GM19324 (cell line): ENCODE measurements around the gene MRPL39.

Experiments used
- ATAC-seq: cut with Tn5 transposase; IDR thresholded peaks from one replicate; pipeline ENCODE4 v1.9.1; 2021; ENCODE audit warnings: mild to moderate bottlenecking, moderate library complexity; ENCODE audit not compliant: unreplicated experiment, low FRiP score

Gene MRPL39

DNA sequence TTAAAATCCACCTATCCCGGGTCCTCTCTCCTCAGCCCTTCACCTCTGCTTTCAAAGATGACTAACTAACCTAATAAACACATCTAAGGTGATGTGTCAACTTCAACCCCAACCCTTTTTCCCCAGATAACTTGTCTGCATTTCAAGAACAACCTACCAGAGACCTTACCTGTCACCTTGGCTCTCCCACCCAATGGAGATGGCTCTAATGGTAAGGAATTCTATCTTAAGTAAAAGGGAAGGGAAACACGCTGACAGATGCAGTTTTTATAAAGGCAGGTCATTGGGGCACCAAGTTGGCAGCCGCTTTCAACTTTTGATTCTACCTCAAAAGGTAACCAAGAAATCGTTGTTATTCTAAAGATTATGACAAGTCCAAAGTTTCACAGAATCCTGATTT, 37.6 kb downstream of the MRPL39 start:
- no peak for ATAC-seq

- no peak for ATAC-seq
Observed at GRCh38 chr21:25569084-25569483, 38.2 kb downstream of the MRPL39 start.

- ATAC-seq, result no peak
Observed at GRCh38 chr21:25568246-25568645, 39.0 kb downstream of the MRPL39 start.

DNA sequence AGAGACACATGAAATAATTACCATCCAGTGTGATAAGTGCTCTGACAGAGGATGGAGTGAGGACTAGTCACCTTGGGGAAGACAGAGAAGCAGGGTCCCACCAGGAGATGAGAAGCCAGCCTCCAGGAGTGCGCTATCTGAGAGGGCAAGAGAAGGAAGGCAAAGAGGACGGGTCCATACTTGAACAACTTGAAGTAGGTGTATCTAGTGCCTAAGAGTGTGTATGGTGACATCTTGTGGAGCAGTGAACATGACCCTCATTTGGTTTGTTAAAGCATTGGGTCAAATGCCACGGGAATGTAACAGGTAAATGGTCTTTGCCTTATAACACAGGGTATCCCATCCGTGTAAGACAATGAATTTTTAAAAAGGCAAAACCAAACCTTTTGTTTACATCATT, 39.8 kb downstream of the MRPL39 start:
- ATAC-seq, result no peak

GRCh38 chr21:25566645-25567044, 40.6 kb downstream of the MRPL39 start:
- no peak for ATAC-seq

DNA sequence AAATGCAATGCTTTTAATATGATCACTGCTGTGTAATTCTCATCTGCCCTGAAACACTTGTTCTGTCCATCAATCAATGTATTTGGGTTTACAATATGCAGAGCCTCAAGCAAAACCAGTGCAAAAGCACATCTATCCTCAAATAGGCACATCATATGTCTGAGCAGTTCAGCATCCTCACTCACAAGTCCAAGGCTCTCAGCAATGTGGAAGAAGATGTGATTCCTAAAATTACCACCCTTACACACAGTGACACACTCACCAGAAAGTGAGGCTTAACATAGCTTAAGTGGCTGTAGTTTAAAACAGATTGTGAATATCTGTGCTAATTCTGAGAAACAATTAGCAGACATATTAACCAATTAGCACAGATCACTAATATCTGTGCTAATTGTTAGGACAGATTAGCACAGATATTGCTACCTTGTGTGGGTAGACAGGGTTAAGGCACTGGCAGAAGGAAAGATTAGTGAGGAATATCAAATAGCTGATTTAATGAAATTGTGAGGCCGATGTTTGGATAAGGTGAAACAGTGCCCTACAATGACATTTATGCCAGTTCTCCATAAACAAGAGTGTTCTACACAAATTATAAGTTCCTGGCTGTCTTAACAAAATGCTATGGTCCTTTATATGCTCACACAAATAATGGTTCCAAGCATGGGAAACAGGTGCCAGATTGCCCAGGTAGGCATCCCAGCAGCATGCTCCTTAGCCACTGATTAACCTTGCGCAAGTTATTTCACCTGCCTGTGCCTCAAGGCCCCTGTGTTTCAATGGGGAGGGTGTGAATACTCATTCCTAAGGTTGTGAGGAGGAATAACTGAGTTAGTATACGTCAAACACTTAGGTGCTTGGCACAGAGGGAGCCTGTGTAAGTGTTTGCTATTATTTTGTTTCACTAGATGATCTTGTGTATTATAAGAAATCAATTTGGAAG, 41.7 kb downstream of the MRPL39 start:
- ATAC-seq, result no peak

GRCh38 chr21:25564349-25564948, 42.8 kb downstream of the MRPL39 start:
- ATAC-seq, result no peak

DNA sequence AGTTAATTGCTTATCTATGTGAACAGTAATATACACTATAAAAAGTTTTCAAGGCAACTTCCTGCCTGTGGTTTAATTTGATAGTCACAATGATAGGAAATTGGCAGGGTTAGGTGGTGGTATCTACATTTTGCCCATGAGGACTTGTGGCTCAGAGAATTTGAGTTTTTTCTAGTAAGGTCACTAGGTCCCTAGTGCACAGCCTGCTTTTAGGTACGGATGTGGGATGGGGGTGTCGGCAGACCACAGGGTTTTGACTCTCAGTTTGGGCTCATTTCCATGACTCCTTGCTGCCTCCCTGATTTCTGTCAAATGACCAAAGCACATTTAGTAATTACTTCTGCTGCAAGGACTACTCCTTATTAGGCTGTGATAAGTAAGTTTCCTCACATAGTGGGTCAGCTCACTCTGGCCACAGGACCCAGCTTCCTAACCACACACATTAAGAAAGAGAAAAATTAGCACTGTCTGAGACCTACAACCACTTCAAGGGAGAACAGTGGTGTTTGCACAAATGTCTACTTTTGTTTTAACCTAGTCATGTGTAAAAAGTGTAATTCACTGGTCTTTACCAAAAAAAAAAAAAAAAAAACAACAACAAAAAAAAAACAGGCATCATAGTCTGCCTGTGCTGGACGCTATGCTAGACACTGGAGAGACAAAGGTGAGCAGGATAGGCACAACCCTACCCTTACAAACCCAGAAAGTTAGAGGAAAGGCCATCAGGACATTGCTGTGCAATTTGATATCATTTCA, 43.7 kb downstream of the MRPL39 start:
- no peak for ATAC-seq

GRCh38 chr21:25562660-25563059, 44.6 kb downstream of the MRPL39 start:
- ATAC-seq, result no peak

- peak; percentile 40 for ATAC-seq
Observed at GRCh38 chr21:25561668-25562641, 45.3 kb downstream of the MRPL39 start.

- no peak for ATAC-seq
Observed at GRCh38 chr21:25560891-25561290, 46.4 kb downstream of the MRPL39 start.

DNA sequence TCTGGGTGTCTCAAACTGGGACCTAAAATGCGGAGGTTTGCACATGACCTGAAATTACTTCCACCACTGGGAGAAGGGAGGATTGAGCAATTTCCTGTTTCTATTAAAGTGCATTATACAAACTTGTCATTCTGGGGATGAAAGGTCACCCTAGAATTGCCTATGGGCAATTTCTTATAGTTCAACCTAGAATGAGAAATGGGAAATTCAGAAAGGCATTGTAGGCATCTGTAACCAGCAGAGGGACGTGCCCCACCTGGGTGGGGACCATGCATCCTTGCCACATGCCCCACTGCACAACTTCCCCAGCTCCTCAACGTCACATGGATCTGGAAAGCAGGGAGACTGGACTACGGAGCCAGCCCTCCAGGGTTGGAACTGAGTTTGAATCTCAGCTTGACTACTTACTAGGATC, 47.0 kb downstream of the MRPL39 start:
- ATAC-seq, result no peak

- no peak for ATAC-seq
Observed at GRCh38 chr21:25559746-25560145, 47.5 kb downstream of the MRPL39 start.

GRCh38 chr21:25558123-25558522, 49.2 kb downstream of the MRPL39 start:
- ATAC-seq, result no peak

DNA sequence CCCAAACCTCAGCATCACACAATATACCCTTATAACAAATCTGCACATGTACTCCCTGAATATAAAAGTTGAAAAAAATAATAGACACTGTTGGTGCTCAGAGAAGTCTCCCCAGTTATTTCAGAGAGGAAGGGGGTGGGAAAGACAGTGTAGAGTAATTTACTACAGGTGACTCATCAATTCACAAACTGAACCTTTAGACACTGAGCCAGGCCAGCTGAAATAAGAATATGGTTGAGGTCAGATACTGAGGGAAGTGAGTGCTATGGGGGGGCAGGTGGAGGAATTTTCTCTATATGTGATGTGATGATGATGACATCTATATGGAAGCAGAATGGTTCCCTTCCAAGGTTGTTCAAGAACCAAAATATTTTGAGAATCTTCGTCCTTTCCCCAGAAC, 50.1 kb downstream of the MRPL39 start:
- no peak for ATAC-seq

GRCh38 chr21:25556091-25556490, 51.2 kb downstream of the MRPL39 start:
- no peak for ATAC-seq

GRCh38 chr21:25555492-25555891, 51.8 kb downstream of the MRPL39 start:
- ATAC-seq, result no peak

- no peak for ATAC-seq
Observed at GRCh38 chr21:25552856-25553255, 54.4 kb downstream of the MRPL39 start.

- no peak for ATAC-seq
Observed at GRCh38 chr21:25551569-25551968, 55.7 kb downstream of the MRPL39 start.
